Motor neuron (in vitro differentiated cells): ENCODE results near the gene DYNLL2. TPM values are rescaled to one million over a fixed set of nuclear protein-coding genes. Genes with fewer than 3 reads are reported as not detected.
A peak's percentile ranks its signal among the peaks of the same experiment; 100 is the strongest.
"Not testable (repeated sequence)": the region's sequence is repeated elsewhere in the genome, so short reads cannot be mapped to it uniquely, and the experiment has no call there.

Experiments
- ATAC-seq, 8 experiments: fragments of 200-7000 bp; cut with Tn5 transposase; replicated peaks in 6 of 8; 2 replicates each; pipeline ENCODE4 v1.8.0; 2021; ENCODE audit warnings: mild to moderate bottlenecking in 8 of 8, moderate library complexity in 8 of 8
- H3K27ac ChIP-seq, 2 donors: fragments of 250-450 bp; sonication (Bioruptor Pico); 2 replicates each; pipeline ENCODE4 v1.9.0; 2021; ENCODE audit warnings: antibody characterized with exemption in 2 of 2, mild to moderate bottlenecking in 2 of 2, moderate library complexity in 1 of 2
- H3K4me1 ChIP-seq, 2 donors: fragments of 250-450 bp; sonication (Bioruptor Pico); replicated peaks in 1 of 2; 2 replicates each; pipeline ENCODE4 v1.6.1; 2021; ENCODE audit warnings: antibody characterized with exemption in 2 of 2, mild to moderate bottlenecking in 2 of 2, moderate library complexity in 1 of 2
- H3K4me3 ChIP-seq, 5 donors: fragments of 250-450 bp; sonication (Bioruptor Pico); 2 replicates each; pipeline ENCODE4 v1.9.0; 2021; ENCODE audit warnings: antibody characterized with exemption in 5 of 5, mild to moderate bottlenecking in 5 of 5, moderate library complexity in 4 of 5
- WGBS, 10 experiments: fragments of 450-650 bp; shearing (Covaris generic); methylation state at CpG; one replicate each; pipeline ENCODE4 v1.0.0; 2022; 5-methylcytosine and 5-hydroxymethylcytosine counted together
- in situ Hi-C, 9 experiments: fragments of 400-800 bp; cut with MboI; loops; one replicate each; pipeline ENCODE4 v1.15.0; 2021; ENCODE audit warnings: low sequenced_read_pairs in 9 of 9, low pct_unique_long_range_greater_than_20kb in 2 of 9; ENCODE audit not compliant: unreplicated experiment in 9 of 9
- total RNA-seq, 8 experiments: library from RNA; unstranded; fragments of 300-600 nt; gene quantifications; 2 replicates each; pipeline versions ENCODE4 v1.2.3 to v1.2.4, GENCODE V29; 2022

DYNLL2 gene
- total RNA-seq, 8 experiments from 2014 or later = 16.8 to 78.7 (median 36.0) TPM

DNA sequence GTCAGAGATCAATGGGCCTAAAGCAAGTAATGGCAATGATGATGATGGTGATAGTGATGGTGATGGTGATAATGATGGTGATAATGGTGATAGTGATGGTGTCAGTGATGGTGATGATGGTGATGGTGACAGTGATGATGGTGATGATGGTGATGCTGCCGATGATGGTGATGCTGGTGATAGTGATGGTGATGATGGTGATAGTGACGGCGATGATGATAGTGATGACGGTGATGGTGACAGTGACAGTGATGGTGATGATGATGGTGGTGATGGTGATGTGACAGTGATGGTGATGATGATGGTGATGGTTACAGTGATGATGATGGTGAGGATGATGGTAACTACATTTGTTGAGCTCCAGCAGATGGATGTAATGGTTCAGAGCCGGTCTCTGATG lies 34.2 kb downstream of the DYNLL2 start:
- in situ Hi-C loops = loop anchor here (10.0 to 25.0 kb wide), 5 partner anchors 105 to 1005 kb away; partner anchors contain the start of genes MRPS23 (in 8 of the 9) and SRSF1 (in 2 of the 9)
- 9 to 93% (median 75%) methylated on average over 1 to 5 of the region's 5 CpGs; no CpG with 5 or more reads in 3 of the 10 experiments for WGBS, 10 experiments
- Histone ChIP-seq H3K27ac (no peak overlapping the region), H3K4me3 (no peak overlapping the region), H3K4me1 (no peaks in the 10 kb centered on the region)
- no peak for ATAC-seq

DNA sequence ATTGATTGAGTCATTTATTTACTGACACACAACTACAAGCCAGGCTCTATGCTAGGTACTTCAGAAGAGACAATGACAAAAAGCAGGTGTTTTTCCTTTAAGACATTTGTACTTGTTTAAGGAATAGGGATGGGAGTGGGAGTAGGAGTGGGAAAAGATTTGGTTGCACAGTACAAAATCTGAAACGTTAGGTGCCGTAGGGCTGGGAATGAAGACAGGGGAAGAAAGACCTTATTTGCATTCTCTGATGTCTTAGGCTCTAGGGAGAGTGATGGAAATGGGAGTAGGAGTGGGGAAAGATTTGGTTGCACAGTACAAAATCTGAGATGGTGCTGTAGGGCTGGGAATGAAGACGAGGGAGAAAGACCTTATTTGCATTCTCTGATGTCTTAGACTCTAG lies 36.3 kb downstream of the DYNLL2 start:
- ATAC-seq = no peak
- H3K4me1 ChIP-seq = no peaks in the 10 kb centered on the region
- WGBS, 10 experiments = 14 to 83% (median 58%) methylated on average over 1 to 3 of the region's 3 CpGs; no CpG with 5 or more reads in 1 of the 10 experiments
- in situ Hi-C loops = loop anchor here (10.0 to 25.0 kb wide), 5 partner anchors 107 to 1007 kb away; partner anchors contain the start of genes MRPS23 (in 8 of the 9) and SRSF1 (in 2 of the 9)
- no peak overlapping the region for H3K4me3 ChIP-seq
- H3K27ac ChIP-seq = no peak overlapping the region

DNA sequence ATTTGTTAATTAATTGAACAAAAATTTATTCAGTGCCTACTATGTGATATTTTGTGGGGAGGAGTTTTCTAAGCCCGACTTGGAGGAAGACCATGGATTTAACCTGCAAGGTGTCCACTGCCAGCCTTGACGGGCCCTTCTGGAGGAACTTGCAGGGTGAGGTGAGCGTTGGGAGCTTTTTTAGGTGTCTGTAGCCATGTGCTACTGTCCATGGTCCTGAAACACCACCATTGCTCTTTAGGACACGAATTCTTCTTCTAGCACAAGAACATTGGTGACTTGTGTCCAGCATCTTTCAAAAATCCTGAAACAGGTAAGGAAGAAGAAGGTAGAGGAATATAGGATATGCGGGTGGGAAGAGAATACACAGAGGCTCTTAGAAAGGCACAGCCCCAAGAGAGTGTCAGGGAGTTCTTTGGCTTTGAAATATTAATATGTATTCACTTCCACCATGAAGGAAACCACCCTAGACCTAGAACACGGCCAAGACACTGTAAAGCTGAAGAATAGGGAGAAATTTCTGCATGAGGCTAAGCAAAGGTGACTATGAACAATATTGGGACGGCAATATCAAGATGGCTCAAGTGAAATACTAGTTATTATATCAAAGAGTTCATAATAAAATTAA lies 37.1 kb downstream of the DYNLL2 start:
- H3K27ac ChIP-seq = no peak overlapping the region
- WGBS, 10 experiments = 10 to 33% (median 22%) methylated on average over 2 to 7 of the region's 7 CpGs
- peak in 3 of 8 experiments; percentile 34 to 43 (median 42) for ATAC-seq
- H3K4me3 ChIP-seq = no peak overlapping the region
- in situ Hi-C loops = loop anchor here in 6 of 9 experiments (25.0 kb wide), 3 partner anchors 108 to 1008 kb away; partner anchors contain the start of genes MRPS23 (in 5 of the 6) and SRSF1 (in 2 of the 6)
- H3K4me1 ChIP-seq = no peaks in the 10 kb centered on the region

DNA sequence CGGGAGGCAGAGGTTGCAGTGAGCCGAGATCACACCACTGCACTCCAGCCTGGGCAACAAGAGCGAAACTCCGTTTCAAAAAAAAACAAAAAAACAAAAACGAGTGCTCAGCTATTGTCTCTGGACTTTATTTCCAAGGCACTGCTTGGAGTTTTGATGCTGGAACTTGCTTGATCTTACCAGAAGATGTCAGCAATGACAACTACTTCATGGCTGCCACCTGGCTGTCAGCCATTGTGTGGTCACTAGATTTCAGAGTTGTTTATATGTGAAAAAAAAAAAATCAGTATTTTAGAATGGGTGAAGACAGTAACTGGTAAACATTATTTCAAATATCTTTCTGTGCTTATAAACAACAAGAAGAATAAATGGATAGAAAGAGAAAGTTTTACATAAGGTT lies 38.7 kb downstream of the DYNLL2 start:
- Histone ChIP-seq H3K4me1 (no peaks in the 10 kb centered on the region), H3K4me3 (no peak overlapping the region), H3K27ac (no peak overlapping the region)
- 0 to 23% (median 10%) methylated on average over 1 to 4 of the region's 5 CpGs; no CpG with 5 or more reads in 5 of the 10 experiments for WGBS, 10 experiments
- in situ Hi-C loops = loop anchor here in 6 of 9 experiments (25.0 kb wide), 3 partner anchors 110 to 1010 kb away; partner anchors contain the start of genes MRPS23 (in 5 of the 6) and SRSF1 (in 2 of the 6)
- ATAC-seq = peak in 2 of 8 experiments; percentile 20 to 24

DNA sequence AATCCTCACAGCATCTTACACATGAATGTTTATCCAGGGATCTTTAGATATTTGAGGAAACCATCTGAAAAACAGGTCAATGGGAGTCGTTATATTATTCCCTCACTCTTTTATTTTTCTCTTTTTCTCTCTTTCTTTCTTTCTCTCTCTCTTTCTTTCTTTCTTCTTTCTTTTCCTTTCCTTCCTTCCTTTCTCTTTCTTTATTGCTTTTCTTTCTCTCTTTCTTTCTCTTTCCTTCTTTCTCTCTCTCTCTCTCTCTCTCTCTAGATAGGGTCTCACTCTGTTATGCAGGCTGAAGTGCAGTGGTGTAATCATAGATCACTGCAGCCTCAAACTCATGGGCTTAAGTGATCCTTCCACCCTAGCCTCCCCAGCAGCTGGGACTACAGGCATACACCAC lies 44.6 kb downstream of the DYNLL2 start:
- H3K27ac ChIP-seq = no peak overlapping the region
- in situ Hi-C loops = no loop called here
- 0 to 50% (median 15%) methylated on average over 1 of the region's 1 CpG for WGBS, 10 experiments
- no peak overlapping the region for H3K4me3 ChIP-seq
- H3K4me1 ChIP-seq = no peaks in the 10 kb centered on the region
- no peak for ATAC-seq

DNA sequence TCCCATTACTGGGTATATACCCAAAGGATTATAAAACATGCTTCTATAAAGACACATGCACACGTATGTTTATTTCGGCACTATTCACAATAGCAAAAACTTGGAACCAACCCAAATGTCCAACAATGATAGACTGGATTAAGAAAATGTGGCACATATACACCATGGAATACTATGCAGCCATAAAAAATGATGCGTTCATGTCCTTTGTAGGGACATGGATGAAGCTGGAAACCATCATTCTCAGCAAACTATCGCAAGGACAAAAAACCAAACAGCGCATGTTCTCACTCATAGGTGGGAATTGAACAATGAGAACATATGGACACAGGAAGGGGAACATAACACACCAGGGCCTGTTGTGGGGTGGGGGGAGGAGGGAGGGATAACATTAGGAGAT lies 49.5 kb downstream of the DYNLL2 start:
- H3K27ac ChIP-seq, H3K4me1 ChIP-seq, H3K4me3 ChIP-seq, in situ Hi-C loops, ATAC-seq: not testable (repeated sequence)
- no CpG with 5 or more reads among the region's 5 CpGs for WGBS, 10 experiments

DNA sequence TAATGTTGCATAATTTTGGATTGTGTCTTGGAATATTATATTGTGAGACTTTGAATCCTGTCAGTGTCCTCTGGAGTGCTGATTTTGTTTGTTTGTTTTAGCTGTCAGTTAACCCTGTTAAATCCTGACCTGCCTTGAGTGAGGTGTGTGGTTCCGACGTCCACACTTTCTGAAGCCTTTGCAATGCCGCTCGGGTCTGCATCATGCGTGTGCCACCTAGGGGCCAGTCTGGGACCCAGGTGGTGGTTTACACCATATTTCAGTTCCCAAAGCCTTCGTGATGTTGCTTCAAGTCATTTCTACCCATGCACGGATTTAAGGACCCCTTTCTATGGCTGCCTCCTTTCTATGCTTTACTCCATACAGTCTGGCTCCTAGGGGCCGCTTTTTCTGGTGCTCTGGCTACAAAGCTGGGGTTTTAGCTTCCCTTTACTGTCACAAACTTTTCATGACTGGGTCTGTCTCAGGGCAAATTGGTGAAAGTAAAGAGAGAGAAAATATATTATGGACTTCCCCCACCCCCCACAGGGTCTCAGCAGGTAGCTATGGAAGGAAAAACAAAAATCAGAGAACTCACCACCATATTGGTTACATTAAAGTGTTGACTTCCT lies 53.6 kb downstream of the DYNLL2 start:
- ATAC-seq = no peak
- no peak overlapping the region for H3K27ac ChIP-seq
- 0 to 83% (median 26%) methylated on average over 1 to 8 of the region's 8 CpGs; no CpG with 5 or more reads in 4 of the 10 experiments for WGBS, 10 experiments
- in situ Hi-C loops = no loop called here
- no peaks in the 10 kb centered on the region for H3K4me1 ChIP-seq
- H3K4me3 ChIP-seq = no peak overlapping the region

DNA sequence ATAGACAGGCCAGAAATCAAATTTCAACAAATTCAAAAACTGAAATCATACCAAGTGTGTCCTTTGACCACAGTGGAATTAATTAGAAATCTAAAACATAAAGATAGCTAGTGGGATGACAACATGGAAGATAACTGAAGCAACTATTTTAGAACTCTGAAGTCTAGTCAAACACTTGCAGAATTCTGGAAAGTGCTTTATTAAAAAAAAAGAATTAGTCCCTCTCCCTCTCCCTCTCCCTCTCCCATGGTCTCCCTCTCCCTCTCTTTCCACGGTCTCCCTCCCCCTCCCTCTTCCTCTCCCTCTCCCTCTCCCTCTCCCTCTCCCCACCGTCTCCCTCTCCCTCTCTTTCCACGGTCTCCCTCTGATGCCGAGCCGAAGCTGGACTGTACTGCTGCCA lies 58.3 kb downstream of the DYNLL2 start:
- Histone ChIP-seq H3K27ac (no peak overlapping the region), H3K4me1 (no peaks in the 10 kb centered on the region), H3K4me3 (no peak overlapping the region)
- WGBS, 10 experiments = no CpG with 5 or more reads among the region's 5 CpGs
- in situ Hi-C loops = no loop called here
- ATAC-seq = no peak

DNA sequence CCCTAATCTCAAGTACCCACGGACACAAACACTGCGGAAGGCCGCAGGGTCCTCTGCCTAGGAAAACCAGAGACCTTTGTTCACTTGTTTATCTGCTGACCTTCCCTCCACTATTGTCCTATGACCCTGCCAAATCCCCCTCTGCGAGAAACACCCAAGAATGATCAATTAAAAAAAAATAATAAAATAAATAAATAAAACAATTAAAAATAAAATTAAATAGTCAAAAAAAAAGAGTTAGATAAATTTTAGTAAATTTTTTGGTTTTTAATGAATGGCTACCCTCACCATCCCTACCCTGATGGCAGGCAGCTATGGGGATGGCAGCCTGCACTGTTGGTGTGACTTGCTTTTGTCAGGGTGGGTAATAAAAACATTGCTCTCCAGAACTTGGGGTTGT lies 60.1 kb downstream of the DYNLL2 start:
- H3K27ac ChIP-seq, in situ Hi-C loops, H3K4me3 ChIP-seq, ATAC-seq, H3K4me1 ChIP-seq: not testable (repeated sequence)
- 17 to 100% (median 68%) methylated on average over 1 to 2 of the region's 4 CpGs; no CpG with 5 or more reads in 6 of the 10 experiments for WGBS, 10 experiments

DNA sequence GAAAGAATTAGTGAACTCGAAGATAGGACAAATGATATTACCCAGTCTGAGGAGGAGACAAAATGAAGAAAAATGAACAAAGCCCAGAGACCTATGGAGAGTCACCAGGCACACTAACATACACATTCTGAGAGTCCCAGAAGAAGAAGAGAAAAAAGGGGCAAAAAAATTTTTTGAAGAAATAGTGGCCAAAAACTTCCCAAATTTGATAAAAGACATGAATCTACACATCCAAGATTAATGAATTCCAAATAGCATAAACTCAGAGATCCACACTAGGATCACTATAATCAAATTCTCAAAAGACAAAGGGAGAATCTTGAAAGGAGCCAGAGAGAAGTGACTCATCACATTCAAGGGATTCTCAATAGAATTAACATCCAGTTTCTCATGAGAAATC lies 61.6 kb downstream of the DYNLL2 start:
- no peaks in the 10 kb centered on the region for H3K4me1 ChIP-seq
- in situ Hi-C loops = no loop called here
- no peak for ATAC-seq
- H3K4me3 ChIP-seq = no peak overlapping the region
- no peak overlapping the region for H3K27ac ChIP-seq
- WGBS, 10 experiments = 0 to 79% (median 63%) methylated on average over 1 of the region's 1 CpG; no CpG with 5 or more reads in 2 of the 10 experiments

Other genes with a start within 250 kb of the DYNLL2 start
- 10 to 100 TPM; 33.4 to 72.9 (median 47.4) TPM for gene MRPS23, start 233.4 kb upstream of the DYNLL2 start, total RNA-seq
- gene CUEDC1, start 128.0 kb upstream of the DYNLL2 start, total RNA-seq = 10 to 100 TPM in 6 of 8 experiments, 1 to 10 TPM in 2; 6.9 to 37.4 (median 16.3) TPM
- 10 to 100 TPM; 14.0 to 87.6 (median 43.0) TPM for gene VEZF1, start 95.2 kb upstream of the DYNLL2 start, total RNA-seq
- gene SRSF1, start 76.2 kb upstream of the DYNLL2 start, total RNA-seq = 100 to 1,000 TPM; 118 to 433 (median 192) TPM
- gene OR4D1, start 65.0 kb downstream of the DYNLL2 start, total RNA-seq = under 1 TPM in 5 of 8 experiments, not detected in 3; 0.05 to 0.76 (median 0.25) TPM
- under 1 TPM in 3 of 8 experiments, not detected in 5; 0.17 to 0.35 (median 0.28) TPM for gene OR4D2, start 83.6 kb downstream of the DYNLL2 start, total RNA-seq
- gene EPX, start 109.3 kb downstream of the DYNLL2 start, total RNA-seq = under 1 TPM in 5 of 8 experiments, not detected in 3; 0.27 to 0.66 (median 0.38) TPM
- 10 to 100 TPM in 7 of 8 experiments, 1 to 10 TPM in 1; 7.4 to 32.3 (median 20.9) TPM for gene MKS1, start 135.8 kb downstream of the DYNLL2 start, total RNA-seq
- gene LPO, start 155.2 kb downstream of the DYNLL2 start, total RNA-seq = 1 to 10 TPM in 2 of 8 experiments, under 1 TPM in 5, not detected in 1; 0.08 to 1.2 (median 0.16) TPM
- gene MPO, start 197.5 kb downstream of the DYNLL2 start, total RNA-seq = 1 to 10 TPM in 2 of 8 experiments, under 1 TPM in 3, not detected in 3; 0.18 to 3.2 (median 0.59) TPM
- gene TSPOAP1, start 245.4 kb downstream of the DYNLL2 start, total RNA-seq = 10 to 100 TPM in 5 of 8 experiments, 1 to 10 TPM in 2, under 1 TPM in 1; 0.76 to 23.0 (median 13.2) TPM